Activated naive CD8-positive, alpha-beta T cell (primary cell): Measurements from ENCODE around the gene SUSD1.
A peak's percentile ranks its signal among the peaks of the same experiment; 100 is the strongest.

ENCODE experiments used
- H3K27ac Mint-ChIP-seq: one replicate; pipeline ENCODE4 v1.8.0; 2021; ENCODE audit warnings: mixed read lengths
- H3K27me3 Mint-ChIP-seq: one replicate; pipeline ENCODE4 v1.8.0; 2021; ENCODE audit warnings: mixed read lengths
- H3K36me3 Mint-ChIP-seq: one replicate; pipeline ENCODE4 v1.8.0; 2021; ENCODE audit warnings: mixed read lengths
- H3K4me1 Mint-ChIP-seq: one replicate; pipeline ENCODE4 v1.8.0; 2021; ENCODE audit warnings: low read depth, mixed read lengths
- H3K4me3 Mint-ChIP-seq: one replicate; pipeline ENCODE4 v1.8.0; 2021; ENCODE audit warnings: mild to moderate bottlenecking, mixed read lengths
- H3K9me3 Mint-ChIP-seq: one replicate; pipeline ENCODE4 v1.8.0; 2021; ENCODE audit warnings: low read depth, mixed read lengths

Gene SUSD1

DNA sequence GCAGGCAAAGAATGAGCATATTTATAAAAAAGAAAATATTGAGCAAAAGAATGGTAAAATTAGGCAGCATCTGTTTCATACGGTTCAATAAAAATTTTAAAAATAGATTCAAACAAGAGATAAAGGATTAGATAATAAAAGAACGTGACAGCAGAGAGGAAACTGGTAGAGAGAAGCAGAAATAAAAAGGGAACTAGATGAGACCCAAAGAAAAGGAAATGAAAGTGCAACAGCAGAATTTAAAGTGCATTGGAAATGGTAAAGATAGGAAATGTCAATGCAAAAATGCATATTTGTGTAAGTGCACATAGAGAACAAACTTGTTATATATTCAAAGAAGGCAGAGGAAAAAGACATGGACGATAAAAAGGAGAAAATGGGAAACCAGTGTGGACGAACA, 70.2 kb downstream of the SUSD1 start:
- H3K9me3 Mint-ChIP-seq = no peaks in the 10 kb centered on the region
- no peaks in the 10 kb centered on the region for H3K4me1 Mint-ChIP-seq
- peaks cover 9% of the 10 kb centered on the region for H3K36me3 Mint-ChIP-seq
- H3K4me3 Mint-ChIP-seq = no peak overlapping the region
- H3K27me3 Mint-ChIP-seq = no peaks in the 10 kb centered on the region
- H3K27ac Mint-ChIP-seq = no peak overlapping the region

DNA sequence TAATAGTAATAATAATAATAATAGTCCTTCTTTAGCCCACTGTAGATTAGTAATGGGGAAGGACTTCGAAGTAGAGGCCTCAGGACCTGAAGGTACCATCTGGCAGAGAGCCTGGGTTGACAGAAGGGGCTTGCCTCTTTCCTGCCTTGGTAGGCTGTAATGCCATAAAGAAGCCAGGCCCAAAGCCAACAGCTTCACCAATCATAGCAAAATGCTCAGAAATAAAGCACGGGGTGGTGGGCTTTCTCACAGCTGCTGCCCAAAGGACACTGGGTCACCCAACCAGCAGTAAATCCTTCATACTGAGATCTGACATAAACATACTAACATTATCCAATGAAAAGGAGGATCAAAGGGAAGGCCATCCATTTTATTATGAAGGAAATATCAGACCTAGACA, 70.7 kb downstream of the SUSD1 start:
- Mint-ChIP-seq H3K36me3 (peaks cover 9% of the 10 kb centered on the region), H3K4me3 (no peak overlapping the region), H3K4me1 (no peaks in the 10 kb centered on the region), H3K27ac (no peak overlapping the region), H3K9me3 (no peaks in the 10 kb centered on the region), H3K27me3 (no peaks in the 10 kb centered on the region)

DNA sequence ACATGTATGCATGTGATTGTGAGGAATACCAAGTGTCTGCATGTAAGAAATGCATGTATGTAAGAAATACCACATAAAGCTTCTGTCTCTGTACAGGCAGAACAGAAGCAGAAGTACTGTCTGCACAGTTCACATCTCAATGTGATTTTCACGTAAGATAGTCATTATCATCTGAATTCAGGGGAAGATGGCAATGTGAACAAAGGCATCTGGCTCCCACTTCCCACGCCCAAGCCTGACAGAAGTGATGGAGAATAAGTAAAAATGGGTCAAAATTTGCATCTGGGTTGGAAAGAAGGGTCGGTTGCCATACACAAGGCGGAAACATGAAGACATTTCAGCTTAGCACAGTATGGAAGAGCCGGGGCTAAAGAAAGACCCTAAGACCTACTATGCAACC, 71.7 kb downstream of the SUSD1 start:
- Mint-ChIP-seq H3K4me3 (no peak overlapping the region), H3K4me1 (no peaks in the 10 kb centered on the region), H3K9me3 (no peaks in the 10 kb centered on the region), H3K27me3 (no peaks in the 10 kb centered on the region), H3K36me3 (peaks cover 9% of the 10 kb centered on the region), H3K27ac (no peak overlapping the region)

DNA sequence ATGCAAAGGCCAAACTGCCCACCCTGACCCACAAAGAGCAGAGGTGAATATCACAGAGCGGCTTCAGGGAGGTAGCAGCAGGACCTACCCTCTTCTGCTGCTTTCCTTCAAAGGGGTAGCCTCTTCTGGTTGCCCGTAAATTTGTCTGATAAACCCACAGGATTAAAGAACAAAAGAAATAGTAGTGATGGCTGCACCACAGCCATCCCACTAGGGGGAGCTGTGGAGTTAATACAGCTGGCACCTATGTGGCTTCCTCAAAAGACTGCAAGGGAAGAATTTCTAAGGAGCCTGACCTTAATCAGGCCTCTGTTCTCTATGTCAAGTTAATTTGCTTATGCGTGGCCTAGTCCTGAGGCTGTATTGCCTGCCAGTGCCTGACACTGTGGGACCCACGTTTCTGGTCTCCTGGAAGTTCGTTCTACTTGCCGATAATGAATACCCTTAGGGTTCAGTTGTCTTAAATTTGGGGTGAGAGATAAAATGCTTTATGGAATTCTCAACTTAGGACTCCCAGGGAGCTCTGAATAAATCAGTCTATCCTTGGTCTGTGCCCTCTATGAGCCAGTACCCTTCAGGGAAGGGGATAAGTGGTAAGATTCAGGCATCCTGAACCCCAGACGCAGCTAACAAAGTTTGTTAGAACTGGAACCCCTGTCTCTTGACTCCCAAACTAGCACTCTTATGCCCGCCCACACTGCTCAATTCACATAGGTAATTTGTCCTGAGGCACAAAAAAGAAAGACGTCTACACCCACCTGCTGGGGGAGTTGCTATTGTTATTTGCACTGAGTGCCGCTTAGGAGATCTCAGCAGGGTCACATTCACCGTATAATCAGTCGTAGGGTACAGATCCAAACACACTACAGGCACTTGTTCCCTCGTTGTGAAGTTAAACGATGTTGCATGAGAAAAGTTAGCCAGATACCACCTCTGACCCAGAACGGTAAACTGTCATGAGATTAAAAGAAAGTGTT, 77.1 kb downstream of the SUSD1 start:
- Mint-ChIP-seq H3K36me3 (peaks cover 7% of the 10 kb centered on the region), H3K4me3 (no peak overlapping the region), H3K27me3 (no peaks in the 10 kb centered on the region), H3K9me3 (no peaks in the 10 kb centered on the region), H3K27ac (no peak overlapping the region), H3K4me1 (peaks cover 18% of the 10 kb centered on the region)

DNA sequence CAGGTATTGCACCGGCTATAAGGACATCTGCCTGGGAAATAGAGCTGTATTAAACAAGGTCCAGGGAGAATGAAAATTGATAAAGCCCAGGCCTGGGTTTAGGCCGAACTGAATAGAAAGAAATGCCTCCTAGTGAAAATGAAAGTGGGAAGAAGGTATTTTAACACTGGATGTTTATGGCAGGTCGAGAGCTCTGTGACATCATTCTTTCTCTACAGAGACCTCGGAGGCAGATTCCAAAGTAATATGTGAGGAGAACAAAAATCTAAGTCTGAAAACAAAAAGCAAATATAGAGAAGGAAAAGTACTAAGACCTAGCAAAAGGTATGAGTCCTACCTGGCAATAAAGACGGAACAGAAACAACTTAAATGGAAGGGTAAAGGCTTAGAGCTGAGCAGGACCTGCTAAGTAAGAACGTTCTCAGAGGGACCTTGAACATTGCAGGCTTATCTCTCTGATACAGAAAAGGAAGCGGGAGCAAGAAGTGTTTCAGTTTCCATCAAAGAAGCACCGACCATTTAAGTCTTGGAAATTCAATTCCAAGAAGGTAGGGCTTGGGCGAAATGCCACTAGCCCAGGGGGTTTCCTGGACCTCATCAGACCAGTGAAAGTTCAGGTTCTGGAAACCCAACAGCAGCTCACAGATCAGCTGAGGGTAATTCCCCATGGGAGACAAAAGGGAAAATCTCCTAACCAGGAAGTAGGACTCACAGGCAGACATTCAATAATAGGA, 80.0 kb downstream of the SUSD1 start:
- H3K4me3 Mint-ChIP-seq = no peak overlapping the region
- H3K27ac Mint-ChIP-seq = peak overlapping the region; percentile 58
- peaks cover 5% of the 10 kb centered on the region for H3K36me3 Mint-ChIP-seq
- no peaks in the 10 kb centered on the region for H3K27me3 Mint-ChIP-seq
- H3K9me3 Mint-ChIP-seq = no peaks in the 10 kb centered on the region
- H3K4me1 Mint-ChIP-seq = peaks cover 18% of the 10 kb centered on the region

DNA sequence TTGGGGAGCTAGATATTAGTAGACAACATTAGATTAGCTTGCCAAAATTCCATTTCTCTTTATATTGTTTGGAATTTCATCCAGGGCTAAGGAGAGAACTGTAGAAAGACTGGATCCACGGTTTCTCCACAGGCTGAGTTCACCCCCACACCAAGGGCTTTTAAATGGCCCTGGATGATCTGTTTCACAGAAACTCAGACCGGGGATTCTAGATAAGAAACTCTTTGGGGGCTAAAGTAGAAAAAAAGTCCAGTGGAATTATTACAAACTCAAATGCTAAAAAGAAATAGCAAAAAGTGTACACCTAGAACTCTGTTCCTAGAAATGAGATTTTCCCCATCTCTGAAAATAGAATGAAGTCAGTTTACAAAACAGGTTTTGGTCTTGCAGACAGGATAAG, 80.9 kb downstream of the SUSD1 start:
- Mint-ChIP-seq H3K9me3 (no peaks in the 10 kb centered on the region), H3K27ac (no peak overlapping the region), H3K4me1 (peaks cover 18% of the 10 kb centered on the region), H3K4me3 (no peak overlapping the region), H3K27me3 (no peaks in the 10 kb centered on the region), H3K36me3 (peaks cover 5% of the 10 kb centered on the region)

DNA sequence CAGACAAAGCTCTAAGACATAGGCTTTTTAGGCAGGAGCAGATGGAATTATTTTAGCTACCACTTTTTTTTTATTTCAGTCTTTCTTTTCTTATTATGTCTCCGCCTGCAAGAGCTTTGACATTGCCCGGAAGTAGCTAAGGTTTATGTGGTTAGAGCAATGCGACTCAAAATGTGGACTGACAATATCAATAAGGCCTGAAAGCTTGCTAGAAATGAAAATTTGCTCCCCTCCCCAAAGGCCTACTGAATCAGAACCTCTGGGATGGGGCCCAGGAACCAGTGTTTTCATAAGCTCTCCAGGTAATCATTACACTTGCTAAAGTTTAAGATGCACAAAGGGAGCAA, 81.3 kb downstream of the SUSD1 start:
- H3K4me3 Mint-ChIP-seq = no peak overlapping the region
- no peaks in the 10 kb centered on the region for H3K9me3 Mint-ChIP-seq
- no peak overlapping the region for H3K27ac Mint-ChIP-seq
- peaks cover 5% of the 10 kb centered on the region for H3K36me3 Mint-ChIP-seq
- no peaks in the 10 kb centered on the region for H3K27me3 Mint-ChIP-seq
- H3K4me1 Mint-ChIP-seq = peaks cover 18% of the 10 kb centered on the region

DNA sequence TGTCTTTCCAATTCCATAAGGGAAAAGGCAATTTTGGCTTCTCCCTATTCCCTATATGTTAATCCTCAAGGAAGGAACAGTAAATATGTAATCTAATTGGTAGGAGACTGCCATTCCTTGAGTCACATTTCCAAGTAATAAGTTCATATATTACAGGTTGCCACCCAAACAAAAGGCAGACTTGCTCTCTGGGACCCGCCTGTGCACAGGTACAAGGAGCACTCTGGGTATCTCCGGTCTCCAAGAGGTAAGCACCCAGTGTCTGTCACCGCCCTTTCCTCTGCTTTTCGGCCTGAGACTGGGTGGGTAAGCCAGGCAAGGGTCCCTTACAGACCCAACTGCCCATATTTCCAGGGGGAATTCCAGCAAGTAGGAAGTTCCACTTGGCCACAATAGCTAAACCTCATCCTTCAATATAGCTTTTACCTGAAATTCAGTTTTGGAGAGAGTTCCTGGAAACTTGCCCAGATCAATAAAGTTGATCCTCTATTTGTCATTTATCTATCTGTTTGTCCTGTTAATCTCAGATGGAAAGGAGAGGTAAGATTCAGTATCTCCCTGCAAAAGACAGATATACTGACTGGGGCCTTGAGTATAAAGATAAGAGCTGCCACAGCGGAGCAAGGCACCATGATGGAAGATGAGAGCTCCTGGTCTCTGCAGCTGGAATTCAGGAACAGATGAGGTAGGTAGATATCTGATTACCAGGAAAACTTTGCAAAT, 81.8 kb downstream of the SUSD1 start:
- Mint-ChIP-seq H3K27ac (no peak overlapping the region), H3K27me3 (no peaks in the 10 kb centered on the region), H3K4me1 (peaks cover 18% of the 10 kb centered on the region), H3K9me3 (no peaks in the 10 kb centered on the region), H3K36me3 (peaks cover 5% of the 10 kb centered on the region), H3K4me3 (no peak overlapping the region)

DNA sequence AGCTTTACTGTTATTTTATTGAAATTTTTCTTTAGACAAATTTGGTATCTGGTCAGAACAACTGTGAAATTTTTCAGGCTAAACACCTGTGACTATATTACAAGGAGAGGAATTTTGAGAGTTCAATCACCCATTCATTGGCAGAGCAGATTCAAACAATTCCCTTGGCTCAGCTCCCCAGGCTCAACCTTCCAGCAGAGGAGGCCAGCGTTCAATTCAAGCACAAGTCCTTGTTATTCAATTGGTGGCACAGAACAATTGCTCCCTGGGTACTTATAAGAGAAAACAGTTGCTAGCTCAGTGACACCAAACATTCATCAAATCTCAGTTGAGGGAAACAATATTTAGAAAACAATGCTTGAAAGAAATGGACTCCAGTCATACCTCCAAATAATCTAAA, 83.3 kb downstream of the SUSD1 start:
- H3K27ac Mint-ChIP-seq = no peak overlapping the region
- H3K4me3 Mint-ChIP-seq = no peak overlapping the region
- H3K9me3 Mint-ChIP-seq = no peaks in the 10 kb centered on the region
- no peaks in the 10 kb centered on the region for H3K27me3 Mint-ChIP-seq
- H3K4me1 Mint-ChIP-seq = peaks cover 15% of the 10 kb centered on the region
- H3K36me3 Mint-ChIP-seq = peaks cover 6% of the 10 kb centered on the region

DNA sequence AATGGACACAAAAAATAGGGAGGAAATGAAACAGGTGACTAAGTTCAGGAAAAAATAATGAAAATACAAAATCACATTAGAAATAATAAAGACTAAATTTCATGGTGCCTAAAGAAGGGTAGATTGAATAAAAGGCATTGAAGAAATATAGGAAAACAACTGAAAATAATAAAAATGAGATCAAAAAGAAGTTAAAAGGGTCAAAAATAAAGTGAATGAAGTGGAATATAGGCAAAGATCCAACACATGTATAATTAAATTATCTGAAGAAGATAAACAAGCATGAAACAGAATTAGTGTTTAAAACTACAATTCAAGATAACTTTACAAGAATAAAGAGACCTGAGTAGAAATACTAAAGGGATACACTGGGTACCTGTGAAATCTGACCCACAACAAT, 87.6 kb downstream of the SUSD1 start:
- Mint-ChIP-seq H3K36me3 (peaks cover 4% of the 10 kb centered on the region), H3K4me1 (no peaks in the 10 kb centered on the region), H3K9me3 (no peaks in the 10 kb centered on the region), H3K27ac (no peak overlapping the region), H3K4me3 (no peak overlapping the region), H3K27me3 (no peaks in the 10 kb centered on the region)

DNA sequence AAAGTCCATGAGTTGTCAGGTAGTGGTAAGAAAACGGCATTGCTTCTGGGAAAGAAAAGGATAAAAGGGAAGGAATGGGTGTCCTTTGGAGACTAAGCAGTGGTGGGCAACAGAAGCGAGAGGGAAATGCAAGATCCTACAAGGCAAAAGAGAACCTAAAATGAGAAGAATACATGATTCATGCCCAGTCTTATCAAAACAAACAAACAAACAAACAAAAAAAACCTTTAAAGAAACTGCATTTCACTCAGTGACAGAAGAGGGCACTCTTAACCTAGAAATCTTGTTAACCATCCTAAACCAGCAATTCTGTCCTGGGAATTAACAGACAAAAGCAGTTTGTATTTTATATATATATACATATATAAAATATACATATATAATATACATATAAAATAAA, 88.5 kb downstream of the SUSD1 start:
- Mint-ChIP-seq H3K27me3 (no peaks in the 10 kb centered on the region), H3K27ac (no peak overlapping the region), H3K4me1 (no peaks in the 10 kb centered on the region), H3K9me3 (no peaks in the 10 kb centered on the region), H3K4me3 (no peak overlapping the region), H3K36me3 (peaks cover 7% of the 10 kb centered on the region)

DNA sequence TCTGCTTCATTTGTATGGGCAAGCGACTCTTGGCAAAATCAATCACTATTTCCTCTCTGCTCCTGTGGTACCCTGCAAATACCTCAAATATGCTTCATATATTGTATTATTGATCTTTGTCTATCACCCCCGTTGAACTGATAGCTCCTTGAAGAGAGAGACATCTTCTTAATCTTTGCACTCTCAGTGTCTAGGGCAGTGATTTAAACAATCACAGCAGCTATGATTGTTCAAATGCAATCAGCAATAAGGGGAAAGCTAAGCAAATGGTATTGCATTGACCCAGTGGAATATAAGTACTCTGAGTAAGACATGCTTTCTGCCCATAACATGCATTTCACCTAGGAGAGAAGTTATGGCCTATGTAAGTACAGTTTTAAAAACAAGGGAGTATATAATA, 90.2 kb downstream of the SUSD1 start:
- no peak overlapping the region for H3K4me3 Mint-ChIP-seq
- no peaks in the 10 kb centered on the region for H3K9me3 Mint-ChIP-seq
- no peaks in the 10 kb centered on the region for H3K4me1 Mint-ChIP-seq
- H3K36me3 Mint-ChIP-seq = peaks cover 7% of the 10 kb centered on the region
- no peaks in the 10 kb centered on the region for H3K27me3 Mint-ChIP-seq
- no peak overlapping the region for H3K27ac Mint-ChIP-seq

DNA sequence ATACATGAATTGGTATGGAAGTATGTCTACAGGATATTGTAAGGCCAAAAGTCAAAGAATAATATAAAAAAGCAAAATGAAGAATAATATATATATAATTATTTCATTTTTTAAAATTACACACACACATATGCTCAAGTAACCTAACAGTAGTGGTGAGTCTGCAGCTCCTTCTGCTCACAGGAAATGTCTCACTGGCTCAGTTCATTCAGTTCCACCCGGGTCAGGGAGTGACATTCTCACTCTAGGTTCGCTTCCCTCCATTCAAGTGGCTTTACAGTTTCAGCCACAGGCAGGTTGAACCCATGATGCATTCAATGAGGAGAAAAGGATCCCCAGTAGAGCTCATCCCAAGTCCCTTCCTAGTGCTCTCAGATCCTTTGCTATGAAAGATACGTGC, 90.8 kb downstream of the SUSD1 start:
- no peak overlapping the region for H3K27ac Mint-ChIP-seq
- H3K4me1 Mint-ChIP-seq = no peaks in the 10 kb centered on the region
- no peaks in the 10 kb centered on the region for H3K9me3 Mint-ChIP-seq
- H3K4me3 Mint-ChIP-seq = no peak overlapping the region
- peaks cover 7% of the 10 kb centered on the region for H3K36me3 Mint-ChIP-seq
- H3K27me3 Mint-ChIP-seq = no peaks in the 10 kb centered on the region

DNA sequence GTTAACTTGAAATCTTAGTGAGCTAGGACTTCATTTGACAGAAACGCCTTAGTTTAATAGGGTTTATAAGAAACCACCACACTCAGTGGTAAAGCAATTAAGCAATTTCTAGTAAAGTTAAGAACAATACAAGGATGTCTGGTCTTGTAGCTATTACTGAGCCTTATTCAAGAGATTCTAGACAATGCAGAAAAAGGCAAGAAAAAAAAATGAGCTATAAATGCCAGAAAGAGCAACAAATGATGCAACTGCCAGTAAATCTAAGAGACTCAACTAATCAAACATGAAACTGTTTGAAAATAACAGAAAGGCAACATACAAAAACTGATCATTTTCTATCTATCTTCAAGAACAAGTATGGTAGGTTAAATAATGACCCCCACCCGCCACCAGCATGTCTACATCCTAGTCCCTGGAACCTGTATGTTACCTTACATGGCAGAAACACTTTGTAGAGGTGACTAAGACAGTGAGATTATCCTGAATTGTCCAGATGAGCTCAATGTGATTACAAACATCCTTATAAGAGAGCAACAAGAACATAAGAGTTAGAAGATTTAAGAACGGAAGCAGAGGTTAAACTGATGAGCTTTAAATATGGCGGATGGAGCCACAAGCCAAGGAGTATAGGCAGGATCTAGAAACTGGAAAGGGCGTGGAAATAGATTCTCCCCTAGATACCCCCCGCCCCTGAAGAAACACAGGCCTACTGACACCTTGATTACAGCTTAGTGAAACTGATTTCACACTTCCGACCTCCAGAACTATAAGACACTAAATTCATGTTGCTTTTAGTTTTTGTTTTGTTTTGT, 93.0 kb downstream of the SUSD1 start:
- Mint-ChIP-seq H3K36me3 (peaks cover 5% of the 10 kb centered on the region), H3K4me1 (no peaks in the 10 kb centered on the region), H3K4me3 (no peak overlapping the region), H3K9me3 (no peaks in the 10 kb centered on the region), H3K27ac (no peak overlapping the region), H3K27me3 (no peaks in the 10 kb centered on the region)
